Fibroblast of pulmonary artery (primary cell): ENCODE measurements around the gene KMT2E.

Experiments used
- DNase-seq: peaks from one replicate; pipeline ENCODE4 v3.0.0-alpha.2; 2010; ENCODE audit warnings: low read depth
- H3K4me3 ChIP-seq: replicated peaks from 2 replicates; pipeline ENCODE4 v1.5.1; 2011; ENCODE audit warnings: low read depth, mild to moderate bottlenecking, control low read depth, low read length, moderate library complexity
- TF ChIP-seq, protein P1 (sequence below): IDR thresholded peaks from 2 replicates; pipeline ENCODE4 v1.5.1; 2011; ENCODE audit warnings: mild to moderate bottlenecking, control low read depth, low read length, inconsistent platforms; ENCODE audit errors: missing control alignments

The KMT2E gene

DNA sequence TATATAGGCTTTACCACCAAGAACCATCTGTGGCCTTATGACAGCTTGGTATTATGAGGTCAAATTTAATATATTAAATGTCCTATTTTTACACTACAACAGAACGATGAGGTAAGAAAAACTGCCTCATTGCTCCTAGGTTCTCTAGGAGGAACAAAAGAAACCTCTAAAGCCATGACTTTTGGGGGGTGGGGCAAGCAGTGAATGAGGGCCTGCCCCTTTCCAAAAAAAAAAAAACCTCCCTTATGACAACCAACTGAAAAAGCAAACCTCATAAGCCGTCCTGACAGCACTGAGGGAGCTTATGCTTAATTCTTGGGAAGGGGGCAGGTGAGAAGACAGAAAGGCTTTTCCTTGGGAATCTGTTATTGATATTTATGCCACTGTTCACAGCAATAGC lies 116.6 kb downstream of the KMT2E start:
- TF ChIP-seq, protein P1, sequence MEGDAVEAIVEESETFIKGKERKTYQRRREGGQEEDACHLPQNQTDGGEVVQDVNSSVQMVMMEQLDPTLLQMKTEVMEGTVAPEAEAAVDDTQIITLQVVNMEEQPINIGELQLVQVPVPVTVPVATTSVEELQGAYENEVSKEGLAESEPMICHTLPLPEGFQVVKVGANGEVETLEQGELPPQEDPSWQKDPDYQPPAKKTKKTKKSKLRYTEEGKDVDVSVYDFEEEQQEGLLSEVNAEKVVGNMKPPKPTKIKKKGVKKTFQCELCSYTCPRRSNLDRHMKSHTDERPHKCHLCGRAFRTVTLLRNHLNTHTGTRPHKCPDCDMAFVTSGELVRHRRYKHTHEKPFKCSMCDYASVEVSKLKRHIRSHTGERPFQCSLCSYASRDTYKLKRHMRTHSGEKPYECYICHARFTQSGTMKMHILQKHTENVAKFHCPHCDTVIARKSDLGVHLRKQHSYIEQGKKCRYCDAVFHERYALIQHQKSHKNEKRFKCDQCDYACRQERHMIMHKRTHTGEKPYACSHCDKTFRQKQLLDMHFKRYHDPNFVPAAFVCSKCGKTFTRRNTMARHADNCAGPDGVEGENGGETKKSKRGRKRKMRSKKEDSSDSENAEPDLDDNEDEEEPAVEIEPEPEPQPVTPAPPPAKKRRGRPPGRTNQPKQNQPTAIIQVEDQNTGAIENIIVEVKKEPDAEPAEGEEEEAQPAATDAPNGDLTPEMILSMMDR: no peak
- H3K4me3 ChIP-seq: no peak overlapping the region
- no peak for DNase-seq

GRCh38 chr7:105131033-105131656 lies 117.1 kb downstream of the KMT2E start:
- TF ChIP-seq, protein P1: no peak
- DNase-seq: peak; percentile 25
- H3K4me3 ChIP-seq: no peak overlapping the region

GRCh38 chr7:105131890-105132289 lies 117.9 kb downstream of the KMT2E start:
- H3K4me3 ChIP-seq: no peak overlapping the region
- no peak for DNase-seq
- TF ChIP-seq, protein P1: no peak

DNA sequence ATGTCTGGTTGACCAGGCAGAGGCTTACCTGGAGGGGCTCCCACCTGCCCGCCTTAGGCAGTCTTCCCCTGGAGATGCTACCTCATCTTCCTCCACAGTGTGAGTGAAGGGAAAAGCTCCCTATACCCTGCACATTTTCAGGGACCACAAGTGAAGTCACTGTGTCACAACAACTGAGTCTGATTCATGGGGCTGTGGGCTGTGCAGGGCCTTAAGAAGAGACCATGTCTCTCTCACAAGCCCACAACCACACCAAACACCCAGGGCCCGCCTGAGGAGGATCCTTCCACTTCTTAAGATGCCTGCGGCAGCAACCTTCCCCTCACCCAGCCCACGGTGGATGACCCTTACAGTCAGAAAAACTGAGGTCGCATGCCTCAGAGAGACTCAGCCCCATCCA lies 118.3 kb downstream of the KMT2E start:
- TF ChIP-seq, protein P1: no peak
- H3K4me3 ChIP-seq: no peak overlapping the region
- no peak for DNase-seq

DNA sequence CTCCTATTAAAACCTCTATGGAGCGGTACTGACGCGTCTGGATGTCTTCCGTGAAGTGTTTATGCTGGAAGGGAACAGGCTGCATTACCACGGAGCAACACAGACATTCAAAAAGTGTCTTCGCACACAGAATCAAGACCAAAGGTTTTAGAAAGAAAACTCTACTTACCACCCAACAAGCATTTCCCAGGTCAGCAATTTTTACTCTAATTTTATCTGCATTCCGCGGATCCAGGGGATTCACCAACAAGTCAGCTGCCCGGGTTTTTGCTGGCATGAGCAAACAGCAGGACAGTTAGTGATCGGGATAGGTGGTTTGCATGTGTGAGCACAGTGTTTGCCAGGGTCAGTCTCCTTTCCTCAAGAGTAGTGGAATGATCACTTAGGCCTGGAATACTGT lies 118.8 kb downstream of the KMT2E start:
- DNase-seq: no peak
- no peak overlapping the region for H3K4me3 ChIP-seq
- TF ChIP-seq, protein P1: no peak

- TF ChIP-seq, protein P1: no peak
- H3K4me3 ChIP-seq: no peak overlapping the region
- DNase-seq: no peak
Measured at GRCh38 chr7:105133358-105133757, 119.4 kb downstream of the KMT2E start.

DNA sequence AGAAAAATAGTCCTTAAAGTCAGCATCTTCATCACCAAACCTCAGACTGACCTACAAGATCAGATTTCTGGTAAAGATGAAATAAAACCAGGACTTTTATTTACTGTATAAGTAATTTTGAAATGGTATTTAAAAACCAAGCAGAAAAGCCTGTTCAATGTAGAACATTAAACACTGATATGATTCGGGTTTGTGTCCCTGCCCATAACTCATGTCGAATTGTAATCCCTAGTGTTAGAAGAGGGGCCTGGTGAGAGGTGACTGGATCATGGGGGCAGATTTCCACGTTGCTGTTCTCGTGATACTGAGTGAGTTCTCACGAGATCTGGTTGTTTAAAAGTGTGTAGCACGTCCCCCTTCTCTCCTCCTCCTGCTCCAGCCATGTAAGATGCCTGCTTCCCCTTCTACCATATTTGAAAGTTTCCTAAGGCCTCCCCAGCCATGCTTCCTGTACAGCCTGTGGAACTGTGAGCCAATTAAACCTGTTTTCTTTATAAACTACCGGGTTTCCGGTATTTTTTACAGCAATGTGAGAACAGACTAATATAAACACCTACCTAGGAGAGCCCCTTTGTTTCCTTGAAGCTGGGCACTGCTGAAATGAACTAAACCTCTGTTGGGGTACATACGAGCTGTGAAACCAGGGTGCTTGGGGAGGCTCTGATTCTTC lies 120.1 kb downstream of the KMT2E start:
- DNase-seq: no peak
- H3K4me3 ChIP-seq: no peak overlapping the region
- TF ChIP-seq, protein P1: no peak
